ENCODE results near the gene CACNA2D4. TPM values are rescaled to one million over a fixed set of nuclear protein-coding genes. Genes with fewer than 3 reads are reported as not detected.

Gene CACNA2D4
- total and polyA plus RNA-seq, 2 donors (not counting 3 experiments of a cell fraction or from before 2014, with no cell fraction given) = 0.58 to 0.73 TPM

- Histone ChIP-seq H3K27ac (ENCODE audit: insufficient read depth, low read depth, low read length) (no peak overlapping the region), H3K4me1 (ENCODE audit: control insufficient read depth, extremely low read depth, insufficient read depth, low read length) (no peaks in the 10 kb centered on the region), H3K36me3 (ENCODE audit: control insufficient read depth in 2 of 2, extremely low read depth in 1 of 2, insufficient read depth in 2 of 2, low read length in 2 of 2) (no peaks in the 10 kb centered on the region), H3K4me3 (replicated peaks in 1 of 3; ENCODE audit: insufficient read depth in 1 of 3, low read depth in 1 of 3, low read length in 3 of 3) (no peak overlapping the region), H3K79me2 (ENCODE audit: control insufficient read depth, insufficient read depth, low read length) (no peaks in the 10 kb centered on the region), H3K9me3 (replicated peaks; ENCODE audit: control insufficient read depth, insufficient read depth, low read length) (no peaks in the 10 kb centered on the region), H2AFZ (ENCODE audit: low read depth, low read length) (peak overlapping the region; percentile 79), H4K20me1 (replicated peaks; ENCODE audit: control insufficient read depth, extremely low read depth, insufficient read depth, low read length) (no peaks in the 10 kb centered on the region), H3K9me1 (replicated peaks; ENCODE audit: control insufficient read depth, extremely low read depth, insufficient read depth, low read length) (no peaks in the 10 kb centered on the region), H3K27me3 (ENCODE audit: control insufficient read depth in 2 of 2, insufficient read depth in 2 of 2, low read length in 2 of 2) (no peaks in the 10 kb centered on the region), H3K4me2 (ENCODE audit: insufficient read depth, low read length) (no peak overlapping the region), H3K9ac (replicated peaks; ENCODE audit: extremely low read depth, insufficient read depth, low read length) (no peak overlapping the region)
- BruUV-seq (replicated peaks) = TSS peak; percentile 80
- TF ChIP-seq GATA2 (IDR thresholded peaks at IDR 0.05; ENCODE audit: insufficient read depth, insufficient read length, low read depth, low read length) = no peak
- peak; percentile 60 for TF ChIP-seq MAX (IDR thresholded peaks at IDR 0.05; ENCODE audit: insufficient read depth, insufficient read length)
- TF ChIP-seq CTCF (IDR thresholded peaks at IDR 0.05; ENCODE audit: extremely low read depth in 1 of 2, insufficient read depth in 1 of 2, low read depth in 1 of 2, low read length in 2 of 2) = no peak
- TF ChIP-seq JUN (IDR thresholded peaks at IDR 0.05; ENCODE audit: borderline replicate concordance, insufficient read depth, insufficient read length, low read depth) = no peak
- peak; percentile 67 for TF ChIP-seq POLR2A (IDR thresholded peaks at IDR 0.05; ENCODE audit: low read depth, low read length)
- no peak for TF ChIP-seq MYC (IDR thresholded peaks at IDR 0.05; ENCODE audit: low read depth, low read length)
- TF ChIP-seq EZH2 (IDR thresholded peaks at IDR 0.05; ENCODE audit: borderline replicate concordance, low read depth, low read length, severe bottlenecking) = no peak
- TF ChIP-seq FOS (IDR thresholded peaks at IDR 0.05; ENCODE audit: borderline replicate concordance, insufficient read depth, low read length) = no peak
- TF ChIP-seq POLR2AphosphoS5 (IDR thresholded peaks at IDR 0.05; ENCODE audit: insufficient read depth, low read depth, low read length) = peak; percentile 22
- intact Hi-C loops (cut with micrococcal nuclease) (loop anchor here (2.0 kb wide), 1 partner anchor 230 kb away; no protein-coding TSS in a partner anchor), dilution Hi-C loops (cut with MboI; ENCODE audit: extremely low pct_ligation_motif_present, low sequenced_read_pairs) (no loop called here)
- ChIA-PET CTCF (interaction anchor here (1.7 kb wide), 1 partner anchor 135 kb away, joined by 8 read pairs; no protein-coding TSS in a partner anchor), POLR2A (no interaction called here)
- DNase-seq (ENCODE audit: low read depth, low spot score) (peak; percentile 85), FAIRE-seq (peak; percentile 98)
Measured at GRCh38 chr12:1804545-1805332, 113.7 kb downstream of the CACNA2D4 start.

All from endothelial cell of umbilical vein (primary cell).